GM10266 (cell line): ENCODE data around the gene TMEFF2.

ENCODE experiments used
- DNase-seq: peaks from one replicate; pipeline ENCODE4 v3.0.0; 2012; ENCODE audit errors: extremely low spot score
- CTCF ChIP-seq: IDR thresholded peaks from 2 replicates; pipeline ENCODE4 v1.5.1; 2012; ENCODE audit warnings: mild to moderate bottlenecking, low read depth; ENCODE audit not compliant: control insufficient read depth, insufficient read depth; ENCODE audit errors: missing control alignments

Gene TMEFF2

DNA sequence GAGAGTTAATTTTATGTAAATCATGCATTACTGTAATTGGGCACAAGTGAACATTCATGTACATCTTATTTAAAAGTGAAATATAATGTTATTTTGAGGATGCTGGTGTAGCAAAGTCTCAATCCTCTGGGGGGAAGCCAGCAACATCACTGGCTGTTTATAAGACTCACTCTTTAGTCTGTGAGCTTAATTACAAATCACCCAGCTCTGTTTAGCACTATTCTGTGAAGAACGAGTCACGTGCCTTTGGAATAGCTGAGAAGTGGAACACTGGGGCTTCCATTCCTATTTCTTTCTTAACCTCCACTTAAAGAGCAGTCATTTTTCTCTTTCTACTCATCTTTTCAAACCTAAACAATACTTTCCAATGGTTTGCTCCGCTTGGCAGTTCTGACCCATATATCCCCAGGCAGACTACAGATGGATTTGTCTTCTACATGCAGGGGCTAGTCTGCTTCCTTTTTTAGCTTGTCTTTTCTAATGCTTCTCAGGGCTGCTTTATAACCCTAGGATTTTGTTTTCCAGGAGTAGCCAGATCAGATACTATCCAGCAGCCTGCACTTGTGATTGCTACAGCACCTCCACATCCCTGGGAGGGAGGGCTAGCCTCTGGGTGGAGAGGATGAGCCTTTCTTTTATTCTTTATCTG is 252.5 kb downstream of the TMEFF2 start:
- DNase-seq, result no peak
- no peak for TF ChIP-seq CTCF

GRCh38 chr2:191941376-191941929 is 253.3 kb downstream of the TMEFF2 start:
- no peak for TF ChIP-seq CTCF
- no peak for DNase-seq

- no peak for TF ChIP-seq CTCF
- DNase-seq, result no peak
Measured at GRCh38 chr2:191938779-191939178, 256.0 kb downstream of the TMEFF2 start.

DNA sequence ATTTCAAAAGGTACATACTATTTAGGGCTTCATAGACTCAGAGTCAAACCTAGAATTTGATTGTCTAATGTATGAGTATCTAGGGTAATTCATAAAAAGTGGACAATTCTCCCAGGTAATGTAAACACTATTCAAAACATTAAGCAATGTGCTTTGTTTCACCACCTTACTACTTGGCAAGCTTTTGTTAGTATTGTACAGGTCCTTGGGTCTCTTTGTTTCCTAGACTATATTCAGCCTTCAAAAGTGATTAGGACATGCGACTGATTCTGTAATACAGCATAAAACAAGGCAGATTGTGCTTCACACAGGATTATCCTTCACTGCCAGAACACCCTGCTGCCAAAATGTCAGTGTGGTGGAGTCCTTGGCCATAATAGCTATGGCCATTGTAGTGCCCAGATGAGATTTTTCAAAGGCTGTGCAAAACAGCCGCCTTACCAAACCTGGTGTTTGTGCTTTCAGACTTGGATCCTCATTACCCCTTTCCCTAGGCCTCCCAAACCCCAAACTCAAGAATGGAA is 257.8 kb downstream of the TMEFF2 start:
- TF ChIP-seq CTCF, result no peak
- no peak for DNase-seq

DNA sequence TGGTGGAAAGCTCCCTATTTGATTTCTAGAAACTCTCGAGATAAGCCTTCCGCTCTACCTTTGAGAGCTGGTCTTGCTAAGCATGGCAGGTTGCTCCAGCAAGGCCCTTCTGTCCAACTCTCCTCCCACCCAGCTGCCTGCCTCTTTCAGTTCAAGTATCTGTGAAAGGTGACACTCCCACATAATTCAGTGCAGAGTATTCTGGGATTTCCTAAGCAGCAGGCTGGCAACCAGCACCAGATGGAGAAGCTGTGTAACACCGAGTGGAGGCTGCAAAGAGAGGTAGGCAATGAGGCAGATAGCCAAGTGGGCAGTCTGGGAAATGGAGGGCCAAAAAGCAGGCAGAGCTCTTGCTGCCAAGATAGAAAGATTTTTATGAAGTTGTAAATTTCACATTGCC is 259.5 kb downstream of the TMEFF2 start:
- no peak for TF ChIP-seq CTCF
- DNase-seq, result no peak

DNA sequence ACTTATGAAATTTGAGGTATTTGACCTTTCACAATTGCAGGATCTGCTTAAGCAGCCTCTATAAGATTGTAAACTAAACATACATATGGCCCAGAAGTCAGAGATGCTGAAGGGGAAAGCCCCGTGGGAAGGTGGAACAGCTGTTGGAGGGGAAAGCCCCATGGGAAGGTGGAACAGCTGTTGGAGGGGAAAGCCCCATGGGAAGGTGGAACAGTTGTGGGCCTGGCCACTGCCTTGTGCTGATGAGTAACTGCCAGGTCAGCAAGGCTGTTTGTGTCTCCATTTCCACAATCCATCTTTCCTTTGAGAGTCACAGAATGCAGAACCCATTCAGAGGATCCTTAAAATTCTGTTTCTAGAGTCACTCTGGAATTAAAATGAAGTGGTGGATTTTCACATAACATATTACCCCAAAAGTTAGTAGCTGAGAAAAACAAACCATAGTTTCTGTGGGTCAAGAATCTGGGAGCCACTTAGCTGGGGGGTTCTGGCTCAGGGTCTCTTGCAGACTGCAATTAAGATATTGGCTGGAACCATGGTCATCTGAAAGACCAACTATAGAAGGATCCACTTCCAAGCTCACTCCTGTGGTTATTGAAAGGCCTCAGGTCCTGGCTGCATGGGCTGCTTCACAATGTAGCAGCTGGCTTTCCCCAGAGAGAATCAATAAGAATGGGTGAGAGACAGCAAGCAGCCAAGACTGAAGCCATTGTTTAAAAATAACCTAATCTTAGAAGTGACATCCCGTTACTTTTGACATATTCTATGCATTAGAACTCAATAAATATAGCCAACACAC is 261.2 kb downstream of the TMEFF2 start:
- DNase-seq, result peak; percentile 17
- no peak for TF ChIP-seq CTCF

DNA sequence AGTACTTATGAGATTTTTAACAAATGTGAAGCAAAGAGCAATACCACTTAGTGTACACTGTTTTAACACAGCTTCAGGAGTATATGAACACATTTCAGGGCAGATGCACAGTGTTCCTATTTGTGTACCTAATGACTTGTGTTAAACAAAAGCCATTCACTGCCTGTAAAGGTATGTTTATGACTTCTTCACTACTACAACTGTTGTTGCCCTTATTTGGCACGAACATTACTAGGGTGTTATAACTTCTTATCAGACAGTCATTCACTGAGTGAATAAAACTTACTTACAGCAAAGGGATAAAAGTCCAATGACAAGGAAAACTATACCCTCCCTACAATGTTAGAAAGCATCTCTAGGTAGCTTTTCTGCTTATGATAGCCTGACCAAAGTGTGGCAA is 262.4 kb downstream of the TMEFF2 start:
- no peak for TF ChIP-seq CTCF
- no peak for DNase-seq
